Cardiac muscle cell (in vitro differentiated cells and primary cell): ENCODE results near the gene GSTK1. TPM values are rescaled to one million over a fixed set of nuclear protein-coding genes. Genes with fewer than 3 reads are reported as not detected.

Experiments
- DNase-seq, 2 donors: peaks; one replicate each; pipeline versions ENCODE4 v3.0.0 to v3.0.0-alpha.2; 2010 to 2017; ENCODE audit warnings: low read depth in 1 of 2, low spot score in 1 of 2
- H3K27ac ChIP-seq: fragments of 200-600 bp; sonication (generic); 2 replicates; pipeline ENCODE4 v1.5.1; 2016
- H3K27me3 ChIP-seq: fragments of 200-600 bp; sonication (generic); 2 replicates; pipeline ENCODE4 v1.6.0; 2016; ENCODE audit warnings: control low read depth
- H3K36me3 ChIP-seq: fragments of 200-600 bp; sonication (generic); 2 replicates; pipeline ENCODE4 v1.5.1; 2016; ENCODE audit warnings: control low read depth
- H3K4me1 ChIP-seq: fragments of 200-600 bp; sonication (generic); 2 replicates; pipeline ENCODE4 v1.8.1; 2017; ENCODE audit warnings: low read depth, mild to moderate bottlenecking, mixed run types
- H3K4me3 ChIP-seq: fragments of 200-600 bp; sonication (generic); 2 replicates; pipeline ENCODE4 v1.5.1; 2016; ENCODE audit warnings: mild to moderate bottlenecking
- H3K9me3 ChIP-seq: fragments of 200-600 bp; sonication (generic); 2 replicates; pipeline ENCODE4 v1.5.1; 2017; ENCODE audit warnings: low read depth, mild to moderate bottlenecking, control low read depth
- CTCF ChIP-seq: IDR thresholded peaks from 2 replicates; pipeline ENCODE4 v1.5.1; 2012; ENCODE audit warnings: low read depth, mild to moderate bottlenecking, low read length
- polyA plus RNA-seq: library from polyadenylated mRNA; unstranded; fragments of >200 nt; fragmentation: Nextera tagmentation; extraction: Ambion mirVana; gene quantifications from 2 replicates; pipeline ENCODE4 v1.2.1, GENCODE V29; 2016
- total RNA-seq: library from RNA; depleted of rRNA; stranded (reverse); fragments of >200 nt; gene quantifications from 2 replicates; pipeline ENCODE4 v1.2.3, GENCODE V29; 2016

The GSTK1 gene
- total and polyA plus RNA-seq, 2 experiments from 2014 or later, result 218 to 248 TPM

- no peaks in the 10 kb centered on the region for H3K9me3 ChIP-seq
- no peak for TF ChIP-seq CTCF
- no peaks in the 10 kb centered on the region for H3K36me3 ChIP-seq
Measured at GRCh38 chr7:143282124-143282523, 18.9 kb downstream of the GSTK1 start.

GRCh38 chr7:143283381-143283780 lies 20.1 kb downstream of the GSTK1 start:
- no peaks in the 10 kb centered on the region for H3K36me3 ChIP-seq
- DNase-seq, result no peak
- H3K27ac ChIP-seq, result no peak overlapping the region
- H3K4me3 ChIP-seq, result no peak overlapping the region
- H3K27me3 ChIP-seq, result no peaks in the 10 kb centered on the region
- no peak for TF ChIP-seq CTCF
- H3K4me1 ChIP-seq, result no peaks in the 10 kb centered on the region
- no peaks in the 10 kb centered on the region for H3K9me3 ChIP-seq

More at GRCh38 chr7:143282124-143282523, 18.9 kb downstream of the GSTK1 start:
- H3K4me3 ChIP-seq, result no peak overlapping the region
- no peak overlapping the region for H3K27ac ChIP-seq
- no peaks in the 10 kb centered on the region for H3K4me1 ChIP-seq
- no peak for DNase-seq
- H3K27me3 ChIP-seq, result no peaks in the 10 kb centered on the region

DNA sequence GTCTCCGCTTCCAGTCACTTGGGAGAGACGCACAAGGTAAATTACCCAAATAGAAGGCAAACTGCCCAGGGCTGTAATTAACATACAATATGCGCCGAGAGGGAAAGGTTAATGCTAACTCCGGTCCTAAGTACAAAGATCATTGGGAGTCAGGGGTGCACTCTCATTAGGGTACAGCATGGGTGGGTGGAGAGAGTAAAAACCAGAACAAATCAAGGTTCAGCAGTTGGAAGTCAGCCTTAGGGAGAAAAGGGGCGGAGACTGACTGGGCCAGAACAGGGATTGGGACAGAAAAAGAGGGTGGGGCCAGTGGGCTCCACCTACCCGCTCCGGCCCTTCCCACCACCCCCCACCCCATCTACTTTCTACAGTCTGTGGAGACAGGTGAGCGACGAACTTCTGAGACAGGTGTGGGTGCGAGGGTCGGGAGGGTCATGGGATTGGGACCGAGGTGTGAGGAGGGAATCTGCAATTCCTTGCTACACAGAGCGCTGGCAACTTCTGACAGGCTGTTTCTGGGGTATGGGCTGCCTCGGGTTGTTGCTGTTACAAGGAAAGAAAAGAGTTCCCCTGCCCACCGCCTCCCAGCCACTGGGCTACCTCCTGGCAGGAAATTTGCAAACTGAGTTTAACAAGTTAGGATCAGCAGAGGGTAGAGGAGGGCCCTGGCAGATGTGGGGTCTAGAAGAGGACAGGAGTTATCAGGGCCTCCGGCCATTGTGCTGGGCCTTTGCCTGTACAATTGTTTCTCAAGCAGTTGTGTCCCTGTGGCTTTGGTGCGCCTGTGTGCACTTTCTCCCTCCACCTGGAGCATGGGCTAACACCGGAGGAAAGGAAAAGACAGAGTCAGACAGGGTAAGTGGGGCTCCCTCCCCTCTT lies 21.6 kb downstream of the GSTK1 start, which contains the start of gene TMEM139:
TMEM139 (plus strand) TSS at position 368 of the 879 bp plus-strand sequence. CDS start 1,000 bp downstream, outside the sequence.
- Histone ChIP-seq H3K4me1 (peaks cover 3% of the 10 kb centered on the region), H3K4me3 (no peak within 1 kb of the TSS), H3K9me3 (no peaks in the 10 kb centered on the region), H3K27me3 (no peaks in the 10 kb centered on the region), H3K27ac (no peak within 1 kb of the TSS), H3K36me3 (no peaks in the 10 kb centered on the region)
- no peak for TF ChIP-seq CTCF
- DNase-seq, result peak in 1 of 2 donors; percentile 42

- no peak overlapping the region for H3K4me3 ChIP-seq
- DNase-seq, result no peak
- no peaks in the 10 kb centered on the region for H3K27me3 ChIP-seq
- H3K36me3 ChIP-seq, result no peaks in the 10 kb centered on the region
- no peak overlapping the region for H3K27ac ChIP-seq
- peaks cover 3% of the 10 kb centered on the region for H3K4me1 ChIP-seq
- no peaks in the 10 kb centered on the region for H3K9me3 ChIP-seq
- no peak for TF ChIP-seq CTCF
Measured at GRCh38 chr7:143285470-143285778, 22.2 kb downstream of the GSTK1 start.

DNA sequence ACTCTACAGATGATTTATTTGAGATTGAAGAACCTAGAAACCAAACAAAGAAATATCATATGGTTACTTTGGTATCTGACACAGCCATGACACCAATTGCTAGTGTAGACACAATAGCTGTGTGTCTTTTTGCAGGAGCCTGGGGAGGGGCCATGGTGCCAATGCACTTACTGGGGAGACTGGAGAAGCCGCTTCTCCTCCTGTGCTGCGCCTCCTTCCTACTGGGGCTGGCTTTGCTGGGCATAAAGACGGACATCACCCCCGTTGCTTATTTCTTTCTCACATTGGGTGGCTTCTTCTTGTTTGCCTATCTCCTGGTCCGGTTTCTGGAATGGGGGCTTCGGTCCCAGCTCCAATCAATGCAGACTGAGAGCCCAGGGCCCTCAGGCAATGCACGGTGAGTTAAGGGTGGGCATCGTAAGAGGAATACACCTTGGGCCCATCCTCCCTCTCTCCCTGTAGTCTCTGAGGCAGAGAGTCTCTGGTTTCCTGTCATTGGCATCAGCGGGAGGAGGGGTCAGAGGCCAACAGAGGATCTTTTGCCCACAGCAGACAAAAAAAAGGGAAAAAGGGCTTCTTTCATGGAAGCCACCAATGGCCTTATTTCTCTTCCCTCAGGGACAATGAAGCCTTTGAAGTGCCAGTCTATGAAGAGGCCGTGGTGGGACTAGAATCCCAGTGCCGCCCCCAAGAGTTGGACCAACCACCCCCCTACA lies 22.7 kb downstream of the GSTK1 start:
- no peak for DNase-seq
- Histone ChIP-seq H3K27ac (no peak overlapping the region), H3K4me1 (peaks cover 3% of the 10 kb centered on the region), H3K9me3 (no peaks in the 10 kb centered on the region), H3K4me3 (no peak overlapping the region), H3K27me3 (no peaks in the 10 kb centered on the region), H3K36me3 (no peaks in the 10 kb centered on the region)
- no peak for TF ChIP-seq CTCF
